SK-N-SH (cell line): Measurements from ENCODE around the gene SPIRE1. TPM values are rescaled to one million over a fixed set of nuclear protein-coding genes. Genes with fewer than 3 reads are reported as not detected.

Experiments
- CTCF ChIA-PET: fragments of 300-600, 350-600 bp; formaldehyde crosslinking; extraction: SDS; loops from one replicate; lab custom pipeline; 2021; lab: Yijun Ruan, JAX
- POLR2A ChIA-PET: fragments of 350-600 bp; sonication (Branson Sonifier 250); formaldehyde crosslinking; extraction: SDS; loops from one replicate; lab custom pipeline; 2020; ENCODE audit warnings: antibody characterized with exemption, inconsistent platforms; lab: Yijun Ruan, JAX
- DNase-seq: peaks from one replicate; pipeline ENCODE4 v3.0.0; 2012
- H2AFZ ChIP-seq: fragments of 200-600 bp; sonication (generic); 2 replicates; pipeline ENCODE4 v1.8.1; 2016; ENCODE audit warnings: antibody characterized with exemption, mild to moderate bottlenecking, low read depth
- H3F3A ChIP-seq: fragments of 200-600 bp; sonication (generic); replicated peaks from 2 replicates; pipeline ENCODE3; 2016; ENCODE audit warnings: antibody characterized with exemption, mild to moderate bottlenecking; ENCODE audit not compliant: insufficient read depth
- H3K27ac ChIP-seq, 2 experiments: fragments of 200-500 bp in 1 of 2; fragments of 200-600 bp in 1 of 2; sonication (Bioruptor generic) in 1 of 2; sonication (generic), shearing (Covaris generic) in 1 of 2; 2 replicates each; pipeline versions ENCODE4 v1.5.1 to v1.6.1; 2014 to 2016; ENCODE audit warnings: low read depth in 2 of 2, inconsistent platforms in 1 of 2, low read length in 1 of 2, mild to moderate bottlenecking in 1 of 2, mixed read lengths in 1 of 2
- H3K27me3 ChIP-seq: fragments of 200-600 bp; sonication (generic), shearing (Covaris generic); 2 replicates; pipeline ENCODE4 v1.6.1; 2016; ENCODE audit warnings: mixed run types; ENCODE audit not compliant: insufficient read depth
- H3K36me3 ChIP-seq, 2 experiments: fragments of 200-500 bp in 1 of 2; fragments of 200-600 bp in 1 of 2; sonication (Bioruptor generic) in 1 of 2; sonication (generic) in 1 of 2; replicated peaks in 1 of 2; 2 replicates each; pipeline versions ENCODE3 to v1.5.1; 2014 to 2016; ENCODE audit warnings: low read length in 1 of 2, mild to moderate bottlenecking in 1 of 2; ENCODE audit not compliant: insufficient read depth in 2 of 2, control insufficient read depth in 1 of 2
- H3K4me1 ChIP-seq, 2 experiments: fragments of 200-500 bp in 1 of 2; fragments of 200-600 bp in 1 of 2; sonication (Bioruptor generic) in 1 of 2; sonication (generic), shearing (Covaris generic) in 1 of 2; 2 replicates each; pipeline versions ENCODE4 v1.5.1 to v1.6.1; 2014 to 2016; ENCODE audit warnings: low read depth in 1 of 2, low read length in 1 of 2, mixed run types in 1 of 2; ENCODE audit not compliant: insufficient read depth in 2 of 2, control insufficient read depth in 1 of 2
- H3K4me2 ChIP-seq: fragments of 200-600 bp; sonication (generic), shearing (Covaris generic); 2 replicates; pipeline ENCODE4 v1.6.1; 2017; ENCODE audit warnings: mixed run types
- H3K4me3 ChIP-seq, 2 experiments: fragments of 200-500 bp in 1 of 2; fragments of 200-600 bp in 1 of 2; sonication (Bioruptor generic) in 1 of 2; sonication (generic), shearing (Covaris generic) in 1 of 2; 2 replicates each; pipeline versions ENCODE4 v1.5.1 to v1.8.1; 2014 to 2016; ENCODE audit warnings: low read depth in 2 of 2, inconsistent platforms in 1 of 2, low read length in 1 of 2, mild to moderate bottlenecking in 1 of 2, mixed read lengths in 1 of 2, moderate library complexity in 1 of 2
- H3K79me2 ChIP-seq: fragments of 200-600 bp; sonication (generic); 2 replicates; pipeline ENCODE4 v1.8.1; 2017; ENCODE audit warnings: mild to moderate bottlenecking; ENCODE audit not compliant: insufficient read depth
- H3K9ac ChIP-seq: fragments of 200-600 bp; sonication (generic); 2 replicates; pipeline ENCODE4 v1.6.1; 2017; ENCODE audit warnings: mixed run types
- H3K9me2 ChIP-seq: fragments of 200-600 bp; sonication (generic); 2 replicates; pipeline ENCODE4 v1.6.1; 2017; ENCODE audit warnings: mixed run types
- H3K9me3 ChIP-seq: fragments of 200-600 bp; sonication (generic); 2 replicates; pipeline ENCODE4 v1.6.1; 2017; ENCODE audit warnings: mixed run types, mild to moderate bottlenecking, moderate library complexity
- H4K20me1 ChIP-seq: fragments of 200-600 bp; sonication (generic); 2 replicates; pipeline ENCODE4 v1.6.1; 2017; ENCODE audit warnings: mild to moderate bottlenecking, mixed run types; ENCODE audit not compliant: insufficient read depth
- EZH2phosphoT487 ChIP-seq: fragments of 200-600 bp; sonication (generic); IDR thresholded peaks from 2 replicates; pipeline ENCODE4 v1.6.1; 2017; ENCODE audit warnings: low read depth, mixed run types, mild to moderate bottlenecking, antibody characterized with exemption, moderate library complexity, borderline replicate concordance
- FOSL2 ChIP-seq: IDR thresholded peaks from 2 replicates; pipeline ENCODE4 v1.4.0; 2012; ENCODE audit warnings: low read depth, mild to moderate bottlenecking, moderate library complexity, borderline replicate concordance
- FOXJ3 ChIP-seq: sonication (generic); formaldehyde crosslinking; IDR thresholded peaks from 2 replicates; pipeline ENCODE4 v1.5.1; 2020; ENCODE audit warnings: mild to moderate bottlenecking, missing genetic modification reagents
- FOXM1 ChIP-seq: IDR thresholded peaks from 2 replicates; pipeline ENCODE4 v1.4.0; 2012; ENCODE audit warnings: low read depth, mild to moderate bottlenecking
- GABPA ChIP-seq: IDR thresholded peaks from 2 replicates; pipeline ENCODE4 v1.4.0; 2012; ENCODE audit warnings: low read depth, mild to moderate bottlenecking
- GATA2 ChIP-seq: sonication (generic); formaldehyde crosslinking; IDR thresholded peaks from 2 replicates; pipeline ENCODE4 v1.5.0; 2020; ENCODE audit warnings: mild to moderate bottlenecking, missing genetic modification reagents
- IRF3 ChIP-seq: fragments of 150-350 bp; IDR thresholded peaks from 2 replicates; pipeline ENCODE4 v1.6.1; 2016; ENCODE audit warnings: mild to moderate bottlenecking, low read depth, low read length
- JUND ChIP-seq: IDR thresholded peaks from 2 replicates; pipeline ENCODE4 v1.4.0; 2012
- MAX ChIP-seq: IDR thresholded peaks from 2 replicates; pipeline ENCODE4 v1.4.0; 2012; ENCODE audit warnings: low read depth
- NFIC ChIP-seq: IDR thresholded peaks from 2 replicates; pipeline ENCODE4 v1.4.0; 2012; ENCODE audit warnings: borderline replicate concordance
- NRF1 ChIP-seq: IDR thresholded peaks from 2 replicates; pipeline ENCODE4 v1.6.1; 2012; ENCODE audit warnings: low read depth, mild to moderate bottlenecking, low read length
- RAD21 ChIP-seq: IDR thresholded peaks from 2 replicates; pipeline ENCODE4 v1.6.1; 2012; ENCODE audit warnings: mild to moderate bottlenecking, low read length
- RXRA ChIP-seq: IDR thresholded peaks from 2 replicates; pipeline ENCODE4 v1.4.0; 2012; ENCODE audit warnings: low read depth, mild to moderate bottlenecking, borderline replicate concordance
- SIN3A ChIP-seq: IDR thresholded peaks from 2 replicates; pipeline ENCODE4 v1.6.1; 2012; ENCODE audit warnings: low read depth, mild to moderate bottlenecking, low read length, moderate library complexity, borderline replicate concordance
- SMC3 ChIP-seq: IDR thresholded peaks from 2 replicates; pipeline ENCODE4 v1.6.1; 2012; ENCODE audit warnings: low read depth, low read length, improper control_type of control experiment
- USF1 ChIP-seq: IDR thresholded peaks from 2 replicates; pipeline ENCODE4 v1.4.0; 2012; ENCODE audit warnings: low read depth, borderline replicate concordance
- YY1 ChIP-seq: IDR thresholded peaks from 2 replicates; pipeline ENCODE4 v1.4.0; 2012; ENCODE audit warnings: low read depth, mild to moderate bottlenecking
- ZBTB33 ChIP-seq: IDR thresholded peaks from 2 replicates; pipeline ENCODE4 v1.4.0; 2012; ENCODE audit warnings: low read depth, borderline replicate concordance
- WGBS: methylation state at CpG from one replicate; pipeline ENCODE4 v1.1.6; 2017; ENCODE audit warnings: low lambda C conversion rate; 5-methylcytosine and 5-hydroxymethylcytosine counted together
- polyA plus RNA-seq, 3 experiments: library from polyadenylated mRNA; depleted of rRNA; stranded (reverse); fragments of >200 nt; gene quantifications; 2 replicates each; pipeline ENCODE4 v1.2.3, GENCODE V29; 2012

SPIRE1 gene
- polyA plus RNA-seq, 1 of the 3 experiments (the other 2 are of a cell fraction), result 6.7 TPM

- no peak overlapping the region for H3K4me2 ChIP-seq
- ChIA-PET CTCF (interaction anchor here (0.7 to 2.1 kb wide), 3 partner anchors 41 to 319 kb away, joined by 3 to 6 read pairs (median 3); no protein-coding TSS in a partner anchor), POLR2A (no interaction called here)
- no peaks in the 10 kb centered on the region for H3K9me2 ChIP-seq
- H3K4me3 ChIP-seq, result no peak overlapping the region
- peaks cover 35% of the 10 kb centered on the region in 2 experiments for H3K36me3 ChIP-seq
- H3K79me2 ChIP-seq, result peaks cover 52% of the 10 kb centered on the region
- no peaks in the 10 kb centered on the region for H3K27me3 ChIP-seq
- peaks cover 32% of the 10 kb centered on the region for H3F3A ChIP-seq
- DNase-seq, result no peak
- no peak overlapping the region for H3K27ac ChIP-seq
- H3K9ac ChIP-seq, result no peak overlapping the region
- 71% methylated on average over 2 of the region's 2 CpGs for WGBS
- no peaks in the 10 kb centered on the region for H3K9me3 ChIP-seq
- H3K4me1 ChIP-seq, result peaks cover 13 to 15% of the 10 kb centered on the region in 2 experiments; a peak in 3 of 4 replicates
- H2AFZ ChIP-seq, result no peak overlapping the region
- TF ChIP-seq MAX (no peak), FOXJ3 (CRISPR knock-in tag) (no peak), GATA2 (CRISPR knock-in tag) (no peak), IRF3 (no peak), JUND (no peak), NFIC (no peak), SMC3 (no peak), ZBTB33 (no peak), YY1 (no peak), RXRA (no peak), SIN3A (no peak), NRF1 (no peak), EZH2phosphoT487 (no peak), USF1 (no peak), RAD21 (no peak), GABPA (no peak), FOXM1 (no peak), FOSL2 (no peak)
- TF ChIP-seq, all 33 proteins: peak for 0
- H4K20me1 ChIP-seq, result peaks cover 9% of the 10 kb centered on the region
Observed at GRCh38 chr18:12699747-12700146, 41.8 kb upstream of the SPIRE1 start.
